Measurements from ENCODE around the gene CDH3. TPM values are rescaled to one million over a fixed set of nuclear protein-coding genes. Genes with fewer than 3 reads are reported as not detected.

Gene CDH3
- total and polyA plus RNA-seq, 2 of the 8 experiments (the other 6 are each of a cell fraction or from before 2014, with no cell fraction given): 146 to 171 TPM

DNA sequence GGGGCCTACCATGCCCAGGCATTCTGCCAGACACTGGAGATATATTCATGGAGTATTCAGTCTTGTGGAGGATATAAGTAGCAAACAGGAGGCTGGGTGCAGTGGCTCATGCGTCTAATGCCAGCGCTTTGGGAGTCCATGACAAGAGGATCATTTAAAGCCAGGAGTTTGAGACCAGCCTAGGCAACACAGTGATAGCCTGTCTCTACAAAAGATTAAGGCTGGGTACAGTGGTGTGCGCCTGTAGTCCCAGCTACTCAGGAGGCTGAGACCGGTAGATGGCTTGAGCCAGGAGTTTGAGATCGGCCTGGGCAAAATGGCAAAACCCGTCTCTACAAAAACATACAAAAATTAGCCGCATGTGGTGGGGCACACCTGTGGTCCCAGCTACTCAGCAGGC is 37.7 kb upstream of the CDH3 start:
- Histone ChIP-seq H3K36me3 (ENCODE audit: control insufficient read depth in 2 of 4, insufficient read depth in 4 of 4, low read length in 3 of 4) (no peaks in the 10 kb centered on the region), H2AFZ (ENCODE audit: low read length) (no peak overlapping the region), H2AK5ac (ENCODE audit: low read depth, low read length) (no peak overlapping the region), H2BK120ac (replicated peaks; ENCODE audit: low read depth, low read length) (no peak overlapping the region), H4K20me1 (replicated peaks in 1 of 2; ENCODE audit: control insufficient read depth in 1 of 2, insufficient read depth in 2 of 2, low read length in 2 of 2) (no peaks in the 10 kb centered on the region), H3K9me3 (ENCODE audit: insufficient read depth in 2 of 2, low read depth in 1 of 2, low read length in 1 of 2) (no peaks in the 10 kb centered on the region), H2BK20ac (ENCODE audit: low read length) (no peak overlapping the region), H3K4ac (replicated peaks; ENCODE audit: insufficient read length, low read depth, low read length) (no peak overlapping the region), H3K4me1 (replicated peaks in 1 of 4; ENCODE audit: control insufficient read depth in 3 of 4, insufficient read depth in 4 of 4, low read length in 3 of 4) (peaks cover 0 to 3% (median 0%) of the 10 kb centered on the region in 4 experiments; a peak in 2 of 7 replicates), H4K91ac (replicated peaks; ENCODE audit: insufficient read length, low read length) (no peak overlapping the region), H4K5ac (ENCODE audit: insufficient read length, low read depth, low read length) (no peak overlapping the region), H3K9ac (replicated peaks in 1 of 4; ENCODE audit: extremely low read depth in 1 of 4, low read depth in 3 of 4, low read length in 3 of 4) (no peak overlapping the region), H3K79me1 (ENCODE audit: low read depth, low read length) (no peaks in the 10 kb centered on the region), H3K27ac (ENCODE audit: low read depth, low read length) (no peak overlapping the region), H2BK15ac (ENCODE audit: low read length) (no peak overlapping the region), H2BK12ac (ENCODE audit: low read depth, low read length) (no peak overlapping the region), H3K4me3 (ENCODE audit: extremely low read depth in 1 of 4, insufficient read depth in 2 of 4, low read depth in 3 of 4, low read length in 4 of 4) (no peak overlapping the region), H4K8ac (ENCODE audit: extremely low read depth, insufficient read depth, low read length) (no peak overlapping the region), H3K23ac (ENCODE audit: insufficient read length) (no peak overlapping the region), H3K4me2 (ENCODE audit: insufficient read depth in 1 of 2, low read depth in 2 of 2, low read length in 2 of 2) (no peak overlapping the region), H3K14ac (ENCODE audit: insufficient read length) (no peak overlapping the region), H3K18ac (ENCODE audit: extremely low read depth, low read length) (no peak overlapping the region), H3K79me2 (ENCODE audit: control insufficient read depth in 1 of 2, insufficient read depth in 2 of 2, low read length in 2 of 2) (no peaks in the 10 kb centered on the region), H3K23me2 (ENCODE audit: low read depth, low read length) (no peaks in the 10 kb centered on the region), H2BK5ac (ENCODE audit: low read depth, low read length) (no peak overlapping the region), H3K27me3 (replicated peaks in 1 of 4; ENCODE audit: control insufficient read depth in 3 of 4, extremely low read depth in 1 of 4, insufficient read depth in 3 of 4, low read length in 3 of 4) (no peaks in the 10 kb centered on the region), H3K56ac (replicated peaks; ENCODE audit: insufficient read length, low read depth, low read length) (no peak overlapping the region)
- 98% methylated on average over 7 of the region's 7 CpGs; no CpG with 5 or more reads in 1 of the 2 experiments for WGBS, 2 experiments (ENCODE audit: extremely low coverage in 1 of 2, insufficient coverage in 1 of 2, insufficient read length in 1 of 2, insufficient replicate concordance in 2 of 2, low coverage in 1 of 2, low lambda C conversion rate in 2 of 2, missing lambda C conversion rate in 1 of 2)
- POLR2A ChIA-PET (ENCODE audit: partially characterized antibody): interaction anchor here (1.6 kb wide), 1 partner anchor 10 kb away, joined by 7 read pairs; no protein-coding TSS in a partner anchor
- CTCF ChIA-PET (ENCODE audit: partially characterized antibody): interaction anchor here (0.6 to 1.0 kb wide), 4 partner anchors 9 to 201 kb away, joined by 3 read pairs; no protein-coding TSS in a partner anchor
- no peak for DNase-seq (ENCODE audit: low read depth in 1 of 2, low spot score in 2 of 2)
- no peak for FAIRE-seq
- no peak for TF ChIP-seq CEBPB (IDR thresholded peaks at IDR 0.05; ENCODE audit: low read depth, low read length)
- no peak for TF ChIP-seq SP1 (IDR thresholded peaks at IDR 0.05; ENCODE audit: low read depth, low read length)
- TF ChIP-seq RFX5 (IDR thresholded peaks at IDR 0.05; ENCODE audit: borderline replicate concordance, low read depth, low read length): no peak
- TF ChIP-seq SUZ12 (IDR thresholded peaks at IDR 0.05; ENCODE audit: low read length): no peak
- TF ChIP-seq, protein P1, sequence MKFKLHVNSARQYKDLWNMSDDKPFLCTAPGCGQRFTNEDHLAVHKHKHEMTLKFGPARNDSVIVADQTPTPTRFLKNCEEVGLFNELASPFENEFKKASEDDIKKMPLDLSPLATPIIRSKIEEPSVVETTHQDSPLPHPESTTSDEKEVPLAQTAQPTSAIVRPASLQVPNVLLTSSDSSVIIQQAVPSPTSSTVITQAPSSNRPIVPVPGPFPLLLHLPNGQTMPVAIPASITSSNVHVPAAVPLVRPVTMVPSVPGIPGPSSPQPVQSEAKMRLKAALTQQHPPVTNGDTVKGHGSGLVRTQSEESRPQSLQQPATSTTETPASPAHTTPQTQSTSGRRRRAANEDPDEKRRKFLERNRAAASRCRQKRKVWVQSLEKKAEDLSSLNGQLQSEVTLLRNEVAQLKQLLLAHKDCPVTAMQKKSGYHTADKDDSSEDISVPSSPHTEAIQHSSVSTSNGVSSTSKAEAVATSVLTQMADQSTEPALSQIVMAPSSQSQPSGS (IDR thresholded peaks at IDR 0.05; ENCODE audit: low read length): no peak
- TF ChIP-seq SRF (IDR thresholded peaks at IDR 0.05; ENCODE audit: low read depth, low read length): no peak
- TF ChIP-seq BACH1 (IDR thresholded peaks at IDR 0.05; ENCODE audit: low read length): no peak
- TF ChIP-seq CREB1 (IDR thresholded peaks at IDR 0.05): no peak
- no peak for TF ChIP-seq RAD21 (IDR thresholded peaks at IDR 0.05 in 1 of 2, conservative IDR thresholded peaks at IDR 0.05 in 1 of 2; ENCODE audit: low read depth in 2 of 2, low read length in 2 of 2)
- TF ChIP-seq, protein P2, sequence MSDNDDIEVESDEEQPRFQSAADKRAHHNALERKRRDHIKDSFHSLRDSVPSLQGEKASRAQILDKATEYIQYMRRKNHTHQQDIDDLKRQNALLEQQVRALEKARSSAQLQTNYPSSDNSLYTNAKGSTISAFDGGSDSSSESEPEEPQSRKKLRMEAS (IDR thresholded peaks at IDR 0.05): no peak
- TF ChIP-seq NANOG (IDR thresholded peaks at IDR 0.05; ENCODE audit: insufficient read depth, low read depth, low read length, poor library complexity, severe bottlenecking): no peak
- TF ChIP-seq POU5F1 (IDR thresholded peaks at IDR 0.05; ENCODE audit: low read depth, low read length): no peak
